Thyroid gland (tissue), 4 donors: ENCODE data around the gene SYNGAP1. TPM values are rescaled to one million over a fixed set of nuclear protein-coding genes. Genes with fewer than 3 reads are reported as not detected.

Source experiments
- DNase-seq, 2 donors: peaks; one replicate each; pipeline ENCODE4 v3.0.0-alpha.2; 2019
- H3K27ac ChIP-seq, 3 donors: fragments of 200-600 bp; sonication (generic); 1 replicate in 2 of 3; 2 replicates in 1 of 3; pipeline ENCODE4 v1.5.1; 2016 to 2019; ENCODE audit warnings: mild to moderate bottlenecking in 1 of 3, moderate library complexity in 1 of 3
- H3K27me3 ChIP-seq: fragments of 200-600 bp; sonication (generic); one replicate; pipeline ENCODE4 v1.5.1; 2019
- H3K36me3 ChIP-seq, 2 donors: fragments of 200-600 bp; sonication (generic); one replicate each; pipeline ENCODE4 v1.5.1; 2016 to 2019
- H3K4me1 ChIP-seq, 2 donors: fragments of 200-600 bp; sonication (generic); one replicate each; pipeline ENCODE4 v1.5.1; 2017 to 2019
- H3K4me3 ChIP-seq, 3 donors: fragments of 200-600 bp; sonication (generic); replicated peaks in 1 of 3; 1 replicate in 2 of 3; 2 replicates in 1 of 3; pipeline ENCODE4 v1.5.1; 2016; ENCODE audit warnings: mild to moderate bottlenecking in 1 of 3
- H3K9me3 ChIP-seq: fragments of 200-600 bp; sonication (generic); one replicate; pipeline ENCODE4 v1.5.1; 2017
- POLR2A ChIP-seq, 2 donors: fragments of 450-650 bp; IDR thresholded peaks; one replicate each; pipeline ENCODE4 v1.6.1; 2017; ENCODE audit warnings: antibody characterized with exemption in 2 of 2, mild to moderate bottlenecking in 2 of 2, moderate library complexity in 1 of 2
- WGBS, 2 donors: methylation state at CpG; one replicate each; pipeline ENCODE4 v1.1.5; 2017; 5-methylcytosine and 5-hydroxymethylcytosine counted together
- intact Hi-C: fragments of 100-400 bp; cut with DNase I; formaldehyde crosslinking; loops from one replicate; pipeline ENCODE4 v1.15.1; 2023
- total RNA-seq, 4 donors: library from RNA; depleted of rRNA; stranded (reverse); fragments of >200 nt; gene quantifications; one replicate each; pipeline ENCODE4 v1.2.3, GENCODE V29; 2016
- TF ChIP-seq, protein P1 (sequence below), 6 experiments: fragments of 200-600 bp in 3 of 6; fragments of 450-650 bp in 3 of 6; sonication (generic) in 3 of 6; IDR thresholded peaks; one replicate each; pipeline ENCODE4 v1.5.1; 2016 to 2019; ENCODE audit warnings: antibody characterized with exemption in 6 of 6, mild to moderate bottlenecking in 2 of 6, inconsistent platforms in 1 of 6, moderate library complexity in 1 of 6

Gene SYNGAP1
- total RNA-seq, 4 donors from 2014 or later = 10.0 to 15.3 (median 12.2) TPM

DNA sequence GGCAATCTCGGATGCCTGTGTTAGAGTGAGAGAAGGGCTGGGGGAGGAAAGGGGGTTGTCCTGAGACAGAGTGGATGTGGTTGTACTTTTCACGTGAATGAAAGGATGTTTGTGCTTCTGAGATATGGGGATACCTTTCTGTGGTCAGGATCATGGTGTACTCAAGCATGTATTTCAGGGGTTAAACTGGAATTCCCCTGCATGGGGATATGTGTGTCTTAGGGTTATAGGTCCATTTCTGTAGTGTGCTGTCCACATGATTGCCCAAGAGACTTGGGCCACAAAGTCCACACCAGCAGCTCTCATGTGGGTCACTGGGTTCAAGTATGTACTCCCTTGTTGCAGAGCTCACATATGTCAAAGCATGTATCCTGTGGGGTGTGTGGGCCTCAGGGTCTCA is 10.5 kb downstream of the SYNGAP1 start:
- Histone ChIP-seq H3K9me3 (no peaks in the 10 kb centered on the region), H3K4me1 (peaks cover 17 to 23% of the 10 kb centered on the region in 2 donors), H3K27me3 (no peaks in the 10 kb centered on the region), H3K4me3 (no peak overlapping the region), H3K27ac (no peak overlapping the region), H3K36me3 (peaks cover 2 to 4% of the 10 kb centered on the region in 2 donors)
- WGBS, 2 donors = 65 to 77% methylated on average over 2 of the region's 2 CpGs
- no peak for TF ChIP-seq POLR2A (IDR thresholded peaks at IDR 0.05)
- TF ChIP-seq, protein P1, sequence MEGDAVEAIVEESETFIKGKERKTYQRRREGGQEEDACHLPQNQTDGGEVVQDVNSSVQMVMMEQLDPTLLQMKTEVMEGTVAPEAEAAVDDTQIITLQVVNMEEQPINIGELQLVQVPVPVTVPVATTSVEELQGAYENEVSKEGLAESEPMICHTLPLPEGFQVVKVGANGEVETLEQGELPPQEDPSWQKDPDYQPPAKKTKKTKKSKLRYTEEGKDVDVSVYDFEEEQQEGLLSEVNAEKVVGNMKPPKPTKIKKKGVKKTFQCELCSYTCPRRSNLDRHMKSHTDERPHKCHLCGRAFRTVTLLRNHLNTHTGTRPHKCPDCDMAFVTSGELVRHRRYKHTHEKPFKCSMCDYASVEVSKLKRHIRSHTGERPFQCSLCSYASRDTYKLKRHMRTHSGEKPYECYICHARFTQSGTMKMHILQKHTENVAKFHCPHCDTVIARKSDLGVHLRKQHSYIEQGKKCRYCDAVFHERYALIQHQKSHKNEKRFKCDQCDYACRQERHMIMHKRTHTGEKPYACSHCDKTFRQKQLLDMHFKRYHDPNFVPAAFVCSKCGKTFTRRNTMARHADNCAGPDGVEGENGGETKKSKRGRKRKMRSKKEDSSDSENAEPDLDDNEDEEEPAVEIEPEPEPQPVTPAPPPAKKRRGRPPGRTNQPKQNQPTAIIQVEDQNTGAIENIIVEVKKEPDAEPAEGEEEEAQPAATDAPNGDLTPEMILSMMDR (IDR thresholded peaks at IDR 0.05) = no peak
- intact Hi-C loops = no loop called here
- no peak for DNase-seq

DNA sequence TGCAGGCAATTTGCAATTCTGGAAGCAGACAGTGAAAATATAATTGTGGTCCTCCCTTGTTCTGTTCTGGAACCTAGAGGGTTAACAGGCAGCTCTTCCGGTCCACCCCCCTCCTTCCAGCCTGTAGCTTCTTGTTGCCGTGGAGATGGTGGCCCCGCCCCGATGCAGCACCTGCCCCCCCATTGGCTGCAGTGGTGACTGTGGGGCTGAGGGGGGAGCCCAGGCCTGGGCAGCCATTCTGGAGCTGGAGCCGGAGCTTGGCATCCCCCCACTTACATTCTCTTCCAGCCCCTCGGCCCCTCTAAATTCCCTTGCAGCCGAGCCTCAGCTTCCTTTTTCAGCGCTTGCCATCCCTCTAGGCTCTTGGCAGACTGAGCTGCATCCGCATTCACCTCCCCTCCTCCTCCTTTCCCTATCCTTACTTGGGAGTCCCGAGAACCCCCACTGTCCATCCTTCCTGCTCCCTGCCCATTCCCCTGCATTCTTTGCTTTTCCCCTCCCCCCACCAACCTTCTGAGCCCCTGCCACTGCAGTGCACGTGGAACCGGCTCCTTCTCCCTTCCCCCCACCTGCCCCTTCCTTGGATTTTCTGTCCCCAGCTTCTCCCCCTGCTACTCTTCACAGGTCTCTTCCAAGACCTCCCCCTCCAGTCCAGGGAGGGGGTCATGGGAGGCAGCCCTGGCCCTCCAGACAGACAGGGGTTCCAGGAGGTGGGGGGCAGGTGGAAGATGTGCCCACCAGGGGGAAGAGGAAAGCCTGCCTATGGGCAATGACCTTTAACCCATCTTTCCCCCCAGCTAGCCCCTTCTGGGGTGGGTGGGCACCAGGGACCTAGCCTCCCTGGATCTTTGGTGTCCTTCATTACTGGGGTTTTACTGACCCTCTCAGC is 11.4 kb downstream of the SYNGAP1 start:
- Histone ChIP-seq H3K4me3 (no peak overlapping the region), H3K36me3 (peaks cover 6 to 7% of the 10 kb centered on the region in 2 donors), H3K4me1 (peaks cover 17 to 23% of the 10 kb centered on the region in 2 donors), H3K27me3 (no peaks in the 10 kb centered on the region), H3K27ac (no peak overlapping the region), H3K9me3 (no peaks in the 10 kb centered on the region)
- 14 to 15% methylated on average over 12 of the region's 12 CpGs for WGBS, 2 donors
- no peak for TF ChIP-seq POLR2A (IDR thresholded peaks at IDR 0.05)
- TF ChIP-seq, protein P1 (IDR thresholded peaks at IDR 0.05) = no peak
- DNase-seq = peak; percentile 31 to 37
- intact Hi-C loops = no loop called here

DNA sequence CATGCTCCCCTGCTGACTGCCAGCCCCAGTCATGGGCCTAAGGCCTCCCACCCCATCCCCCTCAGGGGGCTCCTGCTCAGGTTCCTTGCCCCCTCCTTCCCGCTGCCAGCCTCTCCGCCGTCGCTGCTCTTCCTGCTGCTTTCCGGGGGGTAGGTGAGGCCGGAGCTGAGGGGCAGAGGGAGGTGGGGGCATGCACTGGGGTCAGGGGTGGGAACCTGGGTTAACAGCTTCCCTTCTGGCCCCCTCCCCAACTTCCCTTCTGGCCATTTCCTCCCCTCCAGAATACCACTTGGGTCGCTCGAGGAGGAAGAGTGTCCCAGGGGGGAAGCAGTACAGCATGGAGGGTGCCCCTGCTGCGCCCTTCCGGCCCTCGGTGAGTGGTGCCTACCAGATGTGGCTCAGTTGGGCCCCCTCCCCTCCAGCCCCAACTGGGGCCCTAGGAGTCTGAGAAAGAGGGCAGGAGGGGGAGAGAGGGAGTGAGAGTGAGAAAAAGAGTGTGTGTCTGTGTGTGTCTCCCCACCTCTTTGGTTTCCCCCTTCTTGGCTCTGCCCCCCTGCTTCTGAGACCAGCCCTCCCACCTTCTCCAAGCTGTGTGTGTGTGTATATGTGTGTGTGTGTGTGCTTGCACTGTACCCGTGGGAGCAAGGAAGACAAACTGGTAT is 12.1 kb downstream of the SYNGAP1 start:
- Histone ChIP-seq H3K4me1 (peaks cover 12 to 16% of the 10 kb centered on the region in 2 donors), H3K9me3 (no peaks in the 10 kb centered on the region), H3K36me3 (peaks cover 9 to 11% of the 10 kb centered on the region in 2 donors), H3K27ac (no peak overlapping the region), H3K27me3 (no peaks in the 10 kb centered on the region), H3K4me3 (no peak overlapping the region)
- no peak for TF ChIP-seq POLR2A (IDR thresholded peaks at IDR 0.05)
- TF ChIP-seq, protein P1 (IDR thresholded peaks at IDR 0.05) = no peak
- intact Hi-C loops = no loop called here
- no peak for DNase-seq
- WGBS, 2 donors = 60 to 66% methylated on average over 10 of the region's 12 CpGs

DNA sequence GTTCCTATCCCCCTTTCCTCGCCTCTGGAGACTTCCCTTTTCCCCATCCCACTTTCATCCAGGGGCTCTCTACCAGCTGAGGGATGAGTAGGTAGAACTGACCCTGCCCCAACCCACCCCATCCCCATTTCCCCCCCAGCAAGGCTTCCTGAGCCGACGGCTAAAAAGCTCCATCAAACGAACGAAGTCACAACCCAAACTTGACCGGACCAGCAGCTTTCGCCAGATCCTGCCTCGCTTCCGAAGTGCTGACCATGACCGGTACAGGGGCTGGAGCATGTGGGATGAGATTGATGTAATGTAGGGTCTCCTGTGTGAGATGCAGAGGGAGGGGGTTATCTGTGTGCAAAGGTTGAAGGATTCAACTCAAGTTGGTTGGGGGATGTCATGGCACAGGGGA is 12.7 kb downstream of the SYNGAP1 start:
- no peak overlapping the region for H3K4me3 ChIP-seq
- no peak for DNase-seq
- peaks cover 6 to 11% of the 10 kb centered on the region in 2 donors for H3K4me1 ChIP-seq
- WGBS, 2 donors = 85 to 88% methylated on average over 10 of the region's 10 CpGs
- H3K36me3 ChIP-seq = peaks cover 14 to 15% of the 10 kb centered on the region in 2 donors
- H3K27me3 ChIP-seq = no peaks in the 10 kb centered on the region
- no peak for TF ChIP-seq POLR2A (IDR thresholded peaks at IDR 0.05)
- TF ChIP-seq, protein P1 (IDR thresholded peaks at IDR 0.05) = no peak
- H3K9me3 ChIP-seq = no peaks in the 10 kb centered on the region
- H3K27ac ChIP-seq = no peak overlapping the region
- intact Hi-C loops = no loop called here
